SU-DHL-6 (cell line): Measurements from ENCODE around the gene DOCK9.

Source experiments
- EZH2phosphoT487 ChIP-seq: fragments of 200-600 bp; sonication (generic), shearing (Covaris generic); conservative IDR thresholded peaks from 2 replicates; pipeline ENCODE4 v1.6.1; 2018; ENCODE audit warnings: mild to moderate bottlenecking, antibody characterized with exemption, low read length, moderate library complexity, mixed read lengths
- TF ChIP-seq, protein P1 (sequence below): fragments of 200-600 bp; sonication (generic); IDR thresholded peaks from one replicate; pipeline ENCODE4 v1.5.1; 2017; ENCODE audit warnings: antibody characterized with exemption, mild to moderate bottlenecking, low read length, moderate library complexity; ENCODE audit not compliant: insufficient read depth, poor library complexity, severe bottlenecking

DNA sequence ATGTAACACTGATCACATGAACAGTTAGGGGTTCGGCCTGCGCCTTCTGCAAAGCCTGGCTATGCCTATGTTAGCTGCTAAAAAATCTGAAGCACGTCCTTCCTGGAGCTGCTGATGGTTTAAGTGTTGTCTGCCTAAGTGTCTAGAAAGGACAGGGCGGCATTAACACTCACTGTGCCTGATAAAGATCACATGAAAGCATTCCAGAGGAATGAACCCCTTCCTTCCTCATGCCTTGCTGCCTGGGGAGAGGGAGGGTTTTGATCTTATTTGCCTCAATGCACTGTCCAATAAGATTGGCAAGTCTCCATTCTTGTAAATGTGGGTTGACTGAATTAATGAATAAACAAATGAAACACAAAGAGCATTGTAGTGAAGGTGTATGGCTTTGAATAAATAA is 5.2 kb downstream of the DOCK9 start:
- TF ChIP-seq, protein P1, sequence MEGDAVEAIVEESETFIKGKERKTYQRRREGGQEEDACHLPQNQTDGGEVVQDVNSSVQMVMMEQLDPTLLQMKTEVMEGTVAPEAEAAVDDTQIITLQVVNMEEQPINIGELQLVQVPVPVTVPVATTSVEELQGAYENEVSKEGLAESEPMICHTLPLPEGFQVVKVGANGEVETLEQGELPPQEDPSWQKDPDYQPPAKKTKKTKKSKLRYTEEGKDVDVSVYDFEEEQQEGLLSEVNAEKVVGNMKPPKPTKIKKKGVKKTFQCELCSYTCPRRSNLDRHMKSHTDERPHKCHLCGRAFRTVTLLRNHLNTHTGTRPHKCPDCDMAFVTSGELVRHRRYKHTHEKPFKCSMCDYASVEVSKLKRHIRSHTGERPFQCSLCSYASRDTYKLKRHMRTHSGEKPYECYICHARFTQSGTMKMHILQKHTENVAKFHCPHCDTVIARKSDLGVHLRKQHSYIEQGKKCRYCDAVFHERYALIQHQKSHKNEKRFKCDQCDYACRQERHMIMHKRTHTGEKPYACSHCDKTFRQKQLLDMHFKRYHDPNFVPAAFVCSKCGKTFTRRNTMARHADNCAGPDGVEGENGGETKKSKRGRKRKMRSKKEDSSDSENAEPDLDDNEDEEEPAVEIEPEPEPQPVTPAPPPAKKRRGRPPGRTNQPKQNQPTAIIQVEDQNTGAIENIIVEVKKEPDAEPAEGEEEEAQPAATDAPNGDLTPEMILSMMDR, result no peak
- no peak for TF ChIP-seq EZH2phosphoT487
